ENCODE measurements around the gene HYOU1.
A peak's percentile ranks its signal among the peaks of the same experiment; 100 is the strongest.
"Not testable (repeated sequence)": the region's sequence is repeated elsewhere in the genome, so short reads cannot be mapped to it uniquely, and the experiment has no call there.

The HYOU1 gene

DNA sequence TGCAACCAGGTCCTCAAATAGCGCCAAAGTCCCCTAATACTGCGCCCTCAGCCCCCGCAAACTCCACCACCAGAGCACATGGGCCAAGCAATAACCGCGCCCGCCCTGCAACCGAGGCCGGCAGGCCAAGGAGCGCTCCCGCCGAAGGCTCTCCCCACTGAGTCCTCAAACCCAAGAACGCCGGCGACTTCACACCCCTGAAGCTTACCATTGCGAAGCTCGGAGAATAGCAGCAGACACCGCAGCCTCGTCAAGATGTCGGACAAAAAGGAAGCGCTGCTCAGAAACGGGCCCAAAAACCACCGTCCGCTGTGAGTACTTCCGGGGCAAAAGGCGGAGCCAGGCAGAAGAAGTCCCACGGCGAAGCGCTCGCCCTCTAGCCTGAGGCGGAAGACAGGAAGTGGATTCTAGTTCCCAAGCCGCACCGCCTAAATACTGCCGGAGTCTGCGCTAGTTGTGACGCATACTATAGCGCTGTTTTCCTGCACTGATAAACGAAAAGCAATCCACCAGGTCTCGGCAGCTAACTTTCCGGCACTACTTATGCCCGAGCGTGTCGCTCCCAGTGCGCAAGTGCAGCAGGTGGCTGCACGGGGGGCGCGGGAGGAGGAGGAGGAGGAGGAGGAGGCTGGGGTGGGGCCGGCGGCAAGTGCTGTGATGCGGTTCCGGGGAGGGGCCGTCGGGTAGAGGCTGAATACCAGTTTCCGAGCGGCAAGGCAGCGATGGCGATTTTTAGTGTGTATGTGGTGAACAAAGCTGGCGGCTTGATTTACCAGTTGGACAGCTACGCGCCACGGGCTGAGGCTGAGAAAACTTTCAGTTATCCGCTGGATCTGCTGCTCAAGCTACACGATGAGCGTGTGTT is 38.7 kb downstream of the HYOU1 start, which contains the start of the genes RPS25 and TRAPPC4:
Gene RPS25 (minus strand): TSS at position 270 of the 865 bp plus-strand sequence. CDS start 59 bp downstream, at position 211.
Gene TRAPPC4 (plus strand): TSS at position 693 of the 865 bp plus-strand sequence. CDS start 30 bp downstream, at position 723.
- peak; percentile 86 to 92 (median 90) for DNase-seq

DNA sequence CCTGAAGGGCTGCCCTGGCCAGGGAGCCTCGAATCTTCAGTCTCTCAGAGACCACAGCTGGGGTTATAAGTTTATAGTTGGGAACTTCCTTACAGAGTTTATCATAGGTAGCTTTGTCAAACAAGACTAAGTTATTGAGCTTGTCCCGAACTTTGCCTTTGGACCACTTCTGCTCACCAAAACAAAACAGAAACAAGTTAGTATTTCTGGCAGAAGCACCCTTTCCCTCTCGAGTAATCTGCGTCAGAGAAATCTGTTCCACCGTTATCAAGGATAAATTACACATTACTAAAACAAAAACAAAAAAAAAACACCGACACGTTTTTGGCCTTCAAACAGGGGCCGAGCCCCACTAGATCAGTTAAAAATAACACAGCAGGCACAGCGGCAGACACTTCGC is 39.6 kb downstream of the HYOU1 start:
- not testable (repeated sequence) for DNase-seq

DNA sequence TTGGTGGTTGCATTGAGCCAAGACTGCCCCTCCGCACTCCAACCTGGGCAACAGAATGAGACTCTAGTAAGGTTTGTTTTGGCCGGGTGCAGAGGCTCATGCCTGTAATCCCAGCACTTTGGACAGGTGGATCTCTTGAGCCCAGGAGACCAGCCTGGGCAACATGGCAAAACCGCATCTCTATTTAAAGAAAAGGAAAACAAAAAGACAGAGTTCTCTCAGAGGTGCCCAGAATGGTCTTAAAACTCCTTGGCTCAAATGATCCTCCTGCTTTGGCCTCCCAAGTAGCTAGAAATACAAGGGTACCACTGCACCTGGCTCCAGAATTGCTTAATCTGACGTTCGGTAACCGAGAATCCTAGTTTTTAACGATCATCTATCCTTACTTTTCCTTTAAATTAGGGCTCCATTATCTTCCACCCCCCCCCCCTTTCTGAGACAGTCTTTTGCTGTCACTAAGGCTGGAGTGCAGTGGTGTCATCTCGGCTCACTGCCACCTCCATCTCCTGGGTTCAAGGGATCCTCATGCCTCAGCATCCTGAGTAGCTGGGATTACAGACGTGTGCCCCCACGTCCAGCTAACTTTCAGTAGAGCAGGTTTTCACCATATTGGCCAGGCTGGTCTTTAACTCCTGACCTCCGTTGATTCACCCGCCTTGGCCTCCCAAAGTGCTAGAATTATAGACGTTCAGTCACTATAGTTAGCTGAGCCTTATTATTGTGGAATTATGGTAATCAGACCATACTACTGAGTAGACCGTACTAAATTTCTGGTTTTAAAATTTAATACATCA is 40.6 kb downstream of the HYOU1 start:
- no peak for DNase-seq

DNA sequence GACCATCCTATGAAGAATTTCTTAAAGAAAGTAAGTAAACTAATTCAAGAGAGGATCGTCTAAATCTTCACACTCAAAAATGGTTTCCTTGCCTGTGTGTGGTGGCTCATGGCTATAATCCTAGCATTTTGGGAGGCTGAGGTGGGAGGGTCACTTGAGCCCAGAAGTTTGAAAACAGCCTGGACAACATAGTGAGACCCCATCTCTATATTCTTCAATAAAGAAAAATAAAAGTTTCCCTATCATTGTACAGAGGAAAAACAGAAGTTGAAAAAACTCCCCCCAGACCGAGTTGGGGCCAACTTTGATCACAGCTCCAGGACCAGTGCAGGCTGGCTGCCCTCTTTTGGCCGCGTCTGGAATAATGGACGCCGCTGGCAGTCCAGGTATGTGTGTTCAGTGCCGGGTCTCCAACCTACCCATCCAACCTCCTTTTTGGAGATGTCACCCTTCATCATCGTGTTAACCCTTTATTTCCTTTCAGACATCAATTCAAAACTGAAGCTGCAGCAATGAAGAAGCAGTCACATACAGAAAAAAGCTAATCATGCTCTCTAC is 41.9 kb downstream of the HYOU1 start:
- no peak for DNase-seq

DNA sequence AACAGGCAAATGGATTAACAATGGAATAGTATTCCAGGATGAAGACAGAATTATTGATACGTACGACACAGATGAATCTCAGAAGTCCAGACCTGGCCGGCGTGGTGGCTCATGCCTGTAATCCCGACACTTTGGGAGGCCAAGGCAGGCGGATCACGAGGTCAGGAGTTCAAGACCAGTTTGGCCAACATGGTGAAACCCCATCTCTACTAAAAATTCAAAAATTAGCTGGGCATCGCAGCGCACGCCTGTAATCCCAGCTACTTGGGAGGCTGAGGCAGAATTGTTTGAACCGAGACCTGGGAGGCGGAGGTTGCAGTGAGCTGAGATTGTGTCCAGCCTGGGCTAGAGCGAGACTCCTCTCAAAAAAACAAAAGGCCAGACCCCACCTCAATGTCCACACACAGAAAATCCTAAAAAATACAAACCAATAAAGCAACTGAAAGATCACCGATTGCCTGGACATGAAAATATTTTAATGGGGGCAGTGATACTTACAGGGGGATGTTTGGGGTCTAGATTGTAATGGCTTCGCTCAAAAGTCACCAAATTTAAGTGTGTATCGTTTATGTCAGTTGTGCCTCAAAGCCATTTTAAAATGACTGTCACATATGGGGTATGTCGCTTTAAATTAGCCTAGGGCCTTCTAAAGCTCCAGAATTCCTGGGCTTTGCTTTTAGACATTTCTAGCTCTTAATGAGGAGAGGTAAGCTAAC is 42.6 kb downstream of the HYOU1 start:
- no peak for DNase-seq

DNA sequence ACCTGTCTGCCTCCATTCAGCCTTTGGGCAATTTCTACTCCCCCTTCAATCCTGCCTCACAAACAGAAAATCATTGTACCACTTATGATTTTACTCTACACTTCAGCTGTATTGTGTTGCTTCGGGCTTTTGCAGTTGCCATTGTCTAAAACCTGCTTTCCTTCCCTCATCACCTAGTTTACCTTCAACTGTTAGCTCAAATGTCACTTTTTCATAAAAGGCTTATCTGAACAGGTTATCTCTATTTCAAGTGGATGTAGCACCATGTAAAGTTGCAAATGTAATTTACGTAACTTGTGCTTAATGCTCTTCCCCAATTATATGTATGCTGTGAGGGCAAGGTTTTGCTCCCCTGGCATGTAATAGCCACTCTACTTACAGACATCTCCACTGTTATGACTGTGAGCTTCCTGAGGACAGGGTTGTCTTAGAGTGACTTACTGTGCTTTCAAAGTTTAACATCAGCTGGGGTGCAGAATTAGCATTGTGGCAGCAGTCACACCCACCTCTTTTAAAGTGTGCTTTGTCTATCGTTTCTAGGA is 44.3 kb downstream of the HYOU1 start:
- DNase-seq: no peak

DNA sequence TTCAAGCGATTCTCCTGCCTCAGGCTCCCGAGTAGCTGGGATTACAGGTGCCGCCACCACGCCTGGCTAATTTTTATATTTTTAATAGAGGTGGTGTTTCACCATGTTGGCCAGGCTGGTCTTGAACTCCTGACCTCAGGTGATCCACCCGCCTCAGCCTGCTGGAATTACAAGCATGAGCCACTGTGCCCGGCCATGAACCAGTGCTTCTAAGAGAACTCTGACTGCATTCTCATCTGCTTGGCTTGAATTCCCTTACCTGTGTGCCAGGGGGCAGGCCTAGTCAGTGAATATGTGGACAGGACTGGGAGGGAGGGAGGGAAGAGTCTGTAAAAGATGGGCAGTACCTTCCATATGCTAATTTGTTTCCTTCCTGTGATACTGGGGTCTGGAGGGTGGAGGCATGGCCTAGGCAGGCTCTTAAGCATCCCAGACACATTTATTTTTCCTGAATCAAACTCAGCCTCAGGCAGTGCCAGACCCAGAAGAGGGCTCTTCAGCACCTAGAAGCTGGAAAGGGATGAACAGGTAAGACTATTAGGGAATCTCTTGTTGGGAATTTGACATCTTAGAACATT is 45.4 kb downstream of the HYOU1 start:
- DNase-seq: no peak

DNA sequence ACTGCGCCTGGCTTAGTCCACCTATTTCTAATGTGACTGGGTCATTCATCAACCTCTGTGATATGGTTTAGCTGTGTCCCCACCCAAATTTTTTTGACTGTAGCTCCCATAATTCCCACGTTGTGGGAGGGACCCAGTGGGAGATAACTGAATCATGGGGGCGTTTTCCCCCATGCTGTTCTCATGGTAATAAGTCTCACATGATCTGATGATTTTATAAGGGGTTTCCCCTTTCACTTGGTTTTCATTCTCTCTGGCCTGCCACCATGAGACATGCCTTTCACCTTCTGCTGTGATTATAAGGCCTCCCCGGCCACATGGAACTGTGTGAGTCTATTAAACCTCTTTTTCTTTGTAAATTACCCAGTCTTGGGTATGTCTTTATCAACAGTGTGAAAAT is 50.3 kb downstream of the HYOU1 start:
- DNase-seq: no peak

DNA sequence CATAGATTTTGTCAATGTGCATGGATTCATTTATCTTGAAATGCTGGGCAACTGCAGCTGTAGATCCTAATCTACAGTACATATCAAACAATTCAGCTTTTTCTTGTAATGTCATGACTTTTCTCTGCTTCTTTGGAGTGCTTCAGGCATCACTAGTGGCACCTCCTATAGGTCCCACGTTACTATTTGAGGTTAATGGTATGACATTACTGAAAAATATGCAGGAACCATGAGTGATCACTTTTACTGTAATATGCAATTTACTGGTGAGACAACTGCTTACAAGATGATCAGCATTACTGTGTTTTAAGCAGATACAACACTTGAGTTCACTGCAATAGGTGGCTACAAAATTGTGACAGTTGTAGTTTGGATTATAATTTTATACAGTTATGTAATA is 56.1 kb downstream of the HYOU1 start:
- no peak for DNase-seq

DNA sequence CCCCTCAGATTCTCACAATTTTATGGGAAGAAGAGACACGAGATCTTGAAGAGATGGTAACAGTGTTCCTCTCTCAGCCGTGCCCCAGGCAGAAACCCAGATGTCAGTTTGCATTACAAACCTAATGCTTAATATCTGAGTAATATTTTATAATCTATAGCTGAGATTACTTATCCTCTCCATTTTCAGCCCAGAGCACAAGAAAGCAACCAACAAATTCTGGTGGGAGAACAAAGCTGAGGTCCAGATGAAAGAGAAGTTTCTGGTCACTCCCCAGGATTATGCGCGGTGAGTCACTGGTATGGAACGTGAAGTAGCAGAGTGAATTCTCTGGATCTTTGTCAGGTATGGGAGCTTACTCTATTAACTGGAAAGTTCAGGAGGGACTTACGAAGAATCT is 58.2 kb downstream of the HYOU1 start:
- no peak for DNase-seq

DNA sequence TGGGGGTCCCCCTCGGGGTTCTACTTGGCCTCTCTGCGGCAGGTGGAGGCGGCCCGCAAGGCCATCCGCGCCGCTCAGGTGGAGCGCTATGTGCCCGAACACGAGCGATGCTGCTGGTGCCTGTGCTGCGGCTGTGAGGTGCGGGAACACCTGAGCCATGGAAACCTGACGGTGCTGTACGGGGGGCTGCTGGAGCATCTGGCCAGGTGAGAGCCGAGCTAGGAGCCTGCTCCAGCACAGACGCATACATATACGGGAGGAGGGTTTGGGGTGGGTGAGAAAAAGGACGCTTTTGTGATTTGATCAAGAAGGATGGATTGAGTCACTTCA is 58.7 kb downstream of the HYOU1 start:
- no peak for DNase-seq

DNA sequence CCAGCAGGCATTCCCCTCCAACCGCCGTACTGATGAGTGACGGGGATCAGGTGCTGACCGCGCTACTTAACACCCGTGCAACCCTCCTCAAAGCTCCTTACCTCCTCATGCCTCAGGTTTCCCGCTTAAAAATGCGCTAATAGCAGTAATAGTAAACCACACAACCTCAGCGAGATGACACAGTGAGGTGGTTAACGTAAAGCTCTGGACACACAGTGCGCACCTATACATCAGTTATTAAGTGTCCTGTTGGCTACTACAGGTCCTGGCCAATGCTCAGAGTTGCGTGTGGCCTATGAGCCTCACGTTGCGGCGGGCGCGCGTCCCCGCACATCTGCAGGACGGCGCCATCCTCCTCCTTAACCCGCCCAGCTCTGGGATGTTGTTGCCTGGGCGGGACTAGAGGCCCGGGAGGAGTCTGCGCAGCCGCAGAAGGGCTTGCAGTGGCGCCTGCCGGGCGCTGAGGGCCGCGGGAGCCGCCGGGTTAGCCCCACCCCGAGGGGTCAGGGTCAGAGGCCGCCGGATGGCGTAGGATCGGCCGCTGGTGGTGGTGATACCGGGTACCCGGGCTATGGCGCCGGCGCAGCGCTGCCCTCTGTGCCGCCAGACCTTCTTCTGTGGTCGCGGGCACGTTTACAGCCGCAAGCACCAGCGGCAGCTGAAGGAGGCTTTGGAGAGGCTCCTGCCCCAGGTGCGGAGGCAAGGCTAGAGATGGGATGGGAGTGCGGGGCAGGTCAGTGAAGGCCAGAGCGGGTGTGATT is 59.2 kb downstream of the HYOU1 start, which contains the start of gene CENATAC:
Gene CENATAC (plus strand): TSS at position 512 of the 761 bp plus-strand sequence. CDS start 60 bp downstream, at position 572.
- DNase-seq: peak; percentile 87 to 93 (median 92)

DNA sequence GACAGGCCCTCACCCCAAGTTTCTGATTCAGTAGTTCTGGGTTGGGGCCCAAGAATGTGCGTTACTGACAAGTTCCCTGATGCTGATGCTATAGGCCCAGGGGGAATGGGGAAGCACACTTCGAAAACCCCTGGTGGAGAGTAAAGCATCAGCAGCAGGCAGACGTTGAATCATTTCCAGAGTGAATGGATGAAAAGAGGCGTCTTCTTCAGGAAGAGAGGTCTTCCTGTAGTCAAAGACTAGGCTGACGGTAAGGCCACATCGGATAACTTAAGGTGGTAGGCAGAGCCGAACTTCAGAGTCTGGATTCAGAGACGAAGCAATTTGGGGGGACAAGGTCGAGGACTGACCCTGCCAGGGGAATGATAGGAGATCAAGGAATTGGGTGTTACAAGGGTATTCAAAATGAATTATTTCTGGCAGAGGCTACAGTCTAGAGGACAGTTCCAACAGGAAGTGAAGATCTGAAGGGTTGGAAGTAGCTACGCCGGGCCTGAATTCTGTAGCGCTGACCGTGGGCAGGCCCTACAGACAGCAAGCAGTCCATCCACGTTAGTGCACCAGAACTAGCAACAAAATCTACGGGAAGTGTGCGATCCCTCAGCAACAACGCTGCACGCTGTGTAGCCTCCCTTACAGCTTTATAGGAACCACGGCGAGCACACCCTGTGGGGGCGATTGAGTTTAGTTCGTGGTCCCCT is 59.9 kb downstream of the HYOU1 start:
- DNase-seq: no peak
